GM03348 (cell line): ENCODE data around the gene NTRK3.

Experiments
- DNase-seq: peaks from one replicate; pipeline ENCODE4 v3.0.0; 2012; ENCODE audit warnings: low spot score

The NTRK3 gene

DNA sequence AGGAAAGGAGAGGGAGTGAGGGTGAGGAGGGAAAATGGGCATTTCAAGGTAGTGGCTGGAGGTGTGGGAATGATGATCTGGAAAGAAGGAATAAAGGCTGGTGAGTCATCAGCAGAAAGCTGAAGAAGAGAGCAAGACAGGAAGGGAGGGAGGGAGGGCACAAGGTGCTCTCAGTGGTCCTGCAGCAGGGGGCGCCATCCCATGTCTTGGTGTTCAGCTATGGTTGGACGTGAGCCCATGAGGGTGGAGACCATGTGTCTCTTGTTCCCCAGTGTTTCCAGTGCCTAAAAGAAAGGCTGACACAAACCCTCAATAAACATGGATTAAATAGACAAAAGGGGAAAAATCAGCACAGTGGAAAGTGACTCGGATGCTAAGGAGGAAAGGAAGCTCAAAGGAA, 228.5 kb downstream of the NTRK3 start:
- no peak for DNase-seq

DNA sequence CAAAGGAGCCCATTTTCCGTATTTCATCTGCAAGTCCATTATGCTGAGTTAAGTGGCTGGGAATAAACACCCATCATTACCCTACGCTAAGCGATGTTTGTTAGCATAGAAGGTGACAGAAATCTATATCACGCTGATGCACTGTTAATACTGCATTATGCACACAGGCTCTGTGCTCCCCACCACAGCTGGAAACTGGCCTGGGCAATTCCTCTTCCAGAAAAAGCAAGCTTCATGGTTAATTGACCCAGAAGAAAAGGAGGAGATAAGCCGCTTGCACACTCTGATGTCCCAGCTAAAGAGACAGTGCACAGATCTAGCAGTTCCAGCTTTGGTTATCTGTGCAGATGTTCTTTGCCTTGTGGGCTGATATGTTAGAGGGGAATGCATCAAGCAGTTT, 232.6 kb downstream of the NTRK3 start:
- no peak for DNase-seq

- DNase-seq: no peak
These were observed 233.8 kb downstream of the NTRK3 start for GRCh38 chr15:88022716-88023115.

GRCh38 chr15:88021601-88022000, 234.9 kb downstream of the NTRK3 start:
- DNase-seq: peak; percentile 15

- DNase-seq: peak; percentile 63
These were observed 235.7 kb downstream of the NTRK3 start for GRCh38 chr15:88020806-88021205.

DNA sequence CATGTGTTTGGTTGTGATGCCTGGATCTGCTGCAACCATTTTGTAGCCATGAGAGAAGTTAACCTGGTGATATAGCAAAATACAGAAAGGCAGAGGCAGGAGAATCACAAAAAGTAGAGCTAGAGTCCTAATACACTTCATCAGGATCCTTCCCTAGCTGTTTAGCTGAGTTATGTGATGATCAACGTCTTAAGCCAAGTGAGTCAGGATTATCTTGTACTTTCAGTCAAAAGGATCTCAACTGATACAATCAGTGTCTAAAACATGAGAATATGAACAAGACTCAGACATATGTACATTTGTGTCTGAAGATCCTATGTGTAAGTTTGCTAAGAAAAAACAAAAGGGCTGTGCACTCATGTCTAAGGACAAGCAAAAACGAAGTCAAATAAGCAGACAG, 236.9 kb downstream of the NTRK3 start:
- DNase-seq: no peak

- peak; percentile 84 for DNase-seq
These were observed 237.5 kb downstream of the NTRK3 start for GRCh38 chr15:88018869-88019641.

DNA sequence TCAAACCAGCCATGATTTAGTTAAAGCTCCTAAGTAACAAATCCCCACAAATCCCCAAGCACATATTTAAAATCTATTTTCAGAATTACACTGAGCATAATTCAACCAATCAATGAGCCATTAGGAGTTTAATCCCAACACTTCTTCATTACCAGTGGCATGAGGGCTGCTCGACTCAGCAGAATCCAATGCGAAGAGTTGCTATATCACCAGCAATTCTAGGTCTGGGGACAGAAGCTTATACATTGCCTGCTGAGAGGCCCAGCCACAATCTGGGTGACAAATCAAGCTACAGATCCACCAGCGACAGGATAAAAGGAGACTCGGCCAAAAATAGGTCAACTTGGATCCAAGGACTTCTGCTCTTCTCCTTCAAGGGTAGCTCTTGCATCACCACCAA, 238.8 kb downstream of the NTRK3 start:
- no peak for DNase-seq

DNA sequence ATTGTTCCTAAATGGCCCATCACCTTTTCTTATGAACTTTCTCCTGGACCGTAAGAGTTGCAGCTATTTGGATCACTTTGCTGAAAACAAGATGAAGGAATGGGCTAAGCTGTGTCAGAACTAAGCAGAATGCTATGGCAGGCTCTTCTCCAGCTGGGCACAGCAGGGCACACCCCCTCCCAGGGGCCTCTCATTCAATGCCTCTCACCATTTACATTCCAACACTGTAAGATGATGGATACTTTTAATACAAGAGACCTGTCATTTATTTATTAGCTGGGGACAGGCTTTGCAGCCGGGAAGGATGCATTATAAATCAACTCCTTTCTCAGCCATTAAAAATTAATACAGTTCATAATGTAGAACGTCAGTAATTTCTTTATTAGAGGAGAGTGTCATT, 240.1 kb downstream of the NTRK3 start:
- no peak for DNase-seq

GRCh38 chr15:88015228-88015860, 241.2 kb downstream of the NTRK3 start:
- DNase-seq: no peak

- no peak for DNase-seq
These were observed 241.9 kb downstream of the NTRK3 start for GRCh38 chr15:88014454-88015160.

DNA sequence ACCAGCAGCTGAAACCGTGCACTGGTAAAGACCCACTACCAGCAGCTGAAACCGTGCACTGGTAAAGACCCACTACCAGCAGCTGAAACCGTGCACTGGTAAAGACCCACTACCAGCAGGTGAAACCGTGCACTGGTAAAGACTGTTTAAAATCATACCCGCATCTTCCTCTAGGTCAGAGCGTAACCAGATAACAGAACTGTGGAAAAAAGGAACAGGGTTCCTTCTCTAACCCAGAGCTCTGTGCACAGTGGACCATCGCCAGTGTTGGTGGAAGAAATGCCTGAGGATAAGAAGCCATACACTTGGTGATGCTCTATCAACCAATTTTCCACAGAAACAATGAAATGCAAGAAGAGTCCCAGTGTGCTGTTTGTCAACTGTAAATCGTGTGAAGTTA, 243.4 kb downstream of the NTRK3 start:
- DNase-seq: no peak

DNA sequence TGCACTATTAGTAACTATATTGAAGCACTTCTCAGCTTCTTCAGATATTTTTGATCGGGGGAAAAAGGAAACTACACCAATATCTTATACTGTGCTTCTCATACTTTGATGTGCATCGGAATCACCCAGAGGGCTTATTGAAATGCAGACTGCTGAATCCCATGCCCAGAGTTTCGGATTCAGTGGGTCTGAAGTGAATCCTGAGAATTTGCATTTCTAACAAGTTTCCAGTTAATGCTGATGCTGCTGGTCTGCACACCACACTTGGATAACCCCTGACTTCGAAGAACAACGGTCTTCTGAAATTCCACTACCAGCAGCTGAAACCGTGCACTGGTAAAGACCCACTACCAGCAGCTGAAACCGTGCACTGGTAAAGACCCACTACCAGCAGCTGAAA, 243.9 kb downstream of the NTRK3 start:
- DNase-seq: no peak

DNA sequence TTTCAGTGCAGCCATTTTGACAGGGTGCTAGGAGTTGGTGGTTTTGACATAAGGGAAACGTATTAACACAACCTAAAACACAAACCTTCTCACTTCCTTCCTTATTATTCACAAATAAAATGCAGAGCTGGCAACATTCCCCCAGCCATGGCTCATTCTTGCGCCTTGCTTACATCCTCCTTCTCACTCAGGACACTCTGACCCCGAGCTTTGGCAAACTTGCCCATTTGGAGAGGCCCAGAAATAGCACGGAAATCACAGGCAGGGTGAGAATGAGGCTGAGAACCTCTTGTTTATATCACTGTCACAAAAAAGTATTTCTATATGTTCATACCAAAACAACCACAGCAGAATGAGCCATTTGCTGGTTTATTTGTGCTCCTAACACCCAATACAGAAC, 244.3 kb downstream of the NTRK3 start:
- DNase-seq: no peak

GRCh38 chr15:88011533-88011932, 245.0 kb downstream of the NTRK3 start:
- DNase-seq: no peak

DNA sequence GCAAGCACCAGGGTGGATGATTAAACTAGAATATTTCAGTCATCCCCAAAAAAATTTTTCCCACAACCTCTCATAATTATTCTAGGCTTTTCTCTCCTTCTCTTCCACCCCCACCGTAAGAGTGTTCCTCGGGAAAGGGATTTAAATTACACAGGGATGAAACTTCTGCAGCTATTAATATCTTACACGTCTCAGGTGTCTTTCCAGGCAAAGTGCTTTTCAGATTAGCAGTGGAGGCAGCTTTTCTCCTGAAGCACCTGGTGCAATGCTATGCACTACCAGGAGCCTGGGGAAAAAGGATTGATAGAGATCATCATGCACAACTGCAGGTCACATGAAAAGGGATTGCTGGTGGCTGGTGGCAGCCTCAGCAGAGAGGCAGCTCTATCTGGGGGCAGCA, 250.4 kb downstream of the NTRK3 start:
- DNase-seq: no peak

GRCh38 chr15:88004399-88004798, 252.1 kb downstream of the NTRK3 start:
- DNase-seq: no peak

DNA sequence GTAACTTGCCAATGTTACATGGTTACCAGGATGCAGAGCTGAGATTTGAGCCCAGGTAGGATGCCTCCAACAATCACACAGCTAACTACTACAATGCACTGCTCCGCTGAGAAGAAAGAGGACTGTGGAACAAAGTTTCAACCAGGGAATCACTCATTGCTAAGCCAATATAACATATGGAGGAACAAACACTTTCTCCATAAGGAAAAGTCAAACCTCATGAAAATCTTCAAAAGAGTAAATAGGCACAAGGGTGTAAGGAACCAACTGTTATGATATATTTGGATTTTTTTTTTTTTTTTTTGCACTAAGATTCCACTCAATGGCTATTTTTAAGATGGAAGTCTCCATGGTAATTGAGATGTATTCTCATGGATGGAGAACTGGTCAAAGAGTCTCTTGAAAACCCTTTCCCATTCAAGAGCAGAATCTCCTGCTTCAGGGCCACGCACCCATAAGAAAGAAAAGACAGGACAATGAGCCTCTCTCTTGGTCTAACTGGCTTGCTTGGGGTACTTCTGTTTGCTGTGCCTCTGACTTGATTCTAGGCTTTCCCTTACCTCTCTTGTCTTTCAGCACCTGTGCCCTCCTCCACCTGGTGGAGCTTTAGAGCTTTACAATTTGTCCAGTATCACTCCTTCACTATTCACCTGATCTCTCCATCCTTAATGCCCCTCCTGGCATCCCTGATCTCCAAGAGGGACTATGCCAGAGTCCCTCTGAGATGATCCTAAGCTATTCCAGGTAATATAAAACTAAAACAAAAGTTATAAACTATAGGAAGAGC, 252.8 kb downstream of the NTRK3 start:
- no peak for DNase-seq

GRCh38 chr15:88002706-88003105, 253.8 kb downstream of the NTRK3 start:
- no peak for DNase-seq

GRCh38 chr15:87998630-87999029, 257.9 kb downstream of the NTRK3 start:
- DNase-seq: no peak

DNA sequence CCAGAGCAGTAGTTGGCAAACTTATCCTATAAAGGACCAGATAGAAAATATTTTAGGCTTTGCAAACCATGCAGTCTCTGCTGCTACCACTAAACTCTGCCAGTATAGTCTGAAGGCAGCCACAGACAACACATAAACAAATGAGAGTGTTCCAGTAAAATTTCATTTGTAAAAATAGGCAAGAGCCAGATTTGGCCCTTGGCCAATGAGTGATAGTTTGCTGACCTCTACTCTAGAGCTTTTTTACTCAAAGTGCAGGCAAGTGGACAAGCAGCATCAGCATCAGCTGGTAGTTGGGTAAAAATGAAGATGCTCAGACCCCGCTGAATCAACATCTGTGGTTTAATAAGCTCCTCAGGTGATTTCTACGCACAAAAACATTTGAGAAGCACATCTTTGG, 269.8 kb downstream of the NTRK3 start:
- no peak for DNase-seq

GRCh38 chr15:87985451-87985850, 271.1 kb downstream of the NTRK3 start:
- no peak for DNase-seq
